Right hindlimb (tissue), 1 donor: Measurements from ENCODE around the gene TTC23L.

ENCODE experiments used
- DNase-seq: peaks from one replicate; pipeline ENCODE4 v3.0.0-alpha.2; 2018

The TTC23L gene

GRCh38 chr5:34923694-34924461 is 84.9 kb downstream of the TTC23L start:
- DNase-seq: no peak

- no peak for DNase-seq
Measured at GRCh38 chr5:34924462-34924765, 85.5 kb downstream of the TTC23L start.

- DNase-seq: no peak
Measured at GRCh38 chr5:34926318-34926888, 87.4 kb downstream of the TTC23L start.

GRCh38 chr5:34927785-34928184 is 88.8 kb downstream of the TTC23L start:
- DNase-seq: no peak

- DNase-seq: no peak
Measured at GRCh38 chr5:34928267-34928666, 89.3 kb downstream of the TTC23L start.

GRCh38 chr5:34929134-34929719 is 90.3 kb downstream of the TTC23L start, which contains the start of gene DNAJC21:
DNAJC21 (plus strand) TSS chr5:34929559; CDS start chr5:34929820, 261 bp downstream.
- peak; percentile 99 for DNase-seq

GRCh38 chr5:34929720-34930461 is 90.9 kb downstream of the TTC23L start:
- DNase-seq: peak; percentile 91

- no peak for DNase-seq
Measured at GRCh38 chr5:34930462-34930844, 91.5 kb downstream of the TTC23L start.

- no peak for DNase-seq
Measured at GRCh38 chr5:34930870-34931269, 91.9 kb downstream of the TTC23L start.

GRCh38 chr5:34932947-34933346 is 94.0 kb downstream of the TTC23L start:
- DNase-seq: no peak

- no peak for DNase-seq
Measured at GRCh38 chr5:34941936-34942335, 103.0 kb downstream of the TTC23L start.

- DNase-seq: no peak
Measured at GRCh38 chr5:34944044-34944443, 105.1 kb downstream of the TTC23L start.

GRCh38 chr5:34944460-34945047 is 105.6 kb downstream of the TTC23L start:
- no peak for DNase-seq
